ENCODE measurements around the gene AQP7. TPM values are rescaled to one million over a fixed set of nuclear protein-coding genes. Genes with fewer than 3 reads are reported as not detected.

The AQP7 gene
- total RNA-seq, 1 experiment from 2014 or later = 0.59 TPM

- H4K20me1 ChIP-seq (ENCODE audit: insufficient read depth) = no peaks in the 10 kb centered on the region
- TF ChIP-seq EZH2 (IDR thresholded peaks at IDR 0.05; ENCODE audit: low read depth) (no peak), CTCF (conservative IDR thresholded peaks at IDR 0.05) (no peak)
- H3K4me3 ChIP-seq = no peak overlapping the region
- no peak overlapping the region for H2AFZ ChIP-seq
- no peaks in the 10 kb centered on the region for H3K27me3 ChIP-seq (ENCODE audit: insufficient read depth, low read depth)
- no peaks in the 10 kb centered on the region for H3K9me2 ChIP-seq (ENCODE audit: insufficient read depth)
- ChIA-PET CTCF (interaction anchor here (1.0 kb wide), 1 partner anchor 13 kb away, joined by 5 read pairs; no protein-coding TSS in a partner anchor), POLR2A (ENCODE audit: unreplicated experiment) (interaction anchor here (0.6 kb wide), 1 partner anchor 89 kb away, joined by 4 read pairs; no protein-coding TSS in a partner anchor)
- DNase-seq = peak; percentile 60 to 74
- no TSS peak for BruUV-seq (replicated peaks)
- peaks cover 65% of the 10 kb centered on the region for H3K4me1 ChIP-seq (replicated peaks; ENCODE audit: insufficient read depth)
- H3K4me2 ChIP-seq = peak overlapping the region; percentile 57
- intact Hi-C loops (cut with micrococcal nuclease; ENCODE audit: unreplicated experiment) = no loop called here
- peaks cover 15% of the 10 kb centered on the region; the same call in 1 of the 2 replicates for H3F3A ChIP-seq (ENCODE audit: insufficient read depth, low read depth)
- H3K79me2 ChIP-seq (ENCODE audit: low read depth) = no peaks in the 10 kb centered on the region
- no peaks in the 10 kb centered on the region for H3K9me3 ChIP-seq (ENCODE audit: insufficient read depth, low read depth)
- peak overlapping the region; percentile 44; the same call in 1 of the 2 replicates for H3K27ac ChIP-seq
- H3K36me3 ChIP-seq (ENCODE audit: low read depth) = no peaks in the 10 kb centered on the region
Measured at GRCh38 chr9:33439731-33440130, 37.4 kb upstream of the AQP7 start.

- TF ChIP-seq EZH2 (IDR thresholded peaks at IDR 0.05; ENCODE audit: low read depth) = no peak
- no peak for TF ChIP-seq CTCF (conservative IDR thresholded peaks at IDR 0.05)
- H3K27me3 ChIP-seq (ENCODE audit: insufficient read depth, low read depth) = no peaks in the 10 kb centered on the region
- ChIA-PET POLR2A (ENCODE audit: unreplicated experiment) (interaction anchor here (0.6 kb wide), 1 partner anchor 88 kb away, joined by 4 read pairs; no protein-coding TSS in a partner anchor), CTCF (interaction anchor here (0.7 to 1.0 kb wide), 2 partner anchors 8 to 14 kb away, joined by 3 to 5 read pairs; no protein-coding TSS in a partner anchor)
- H3K79me2 ChIP-seq (ENCODE audit: low read depth) = no peaks in the 10 kb centered on the region
- H3K4me3 ChIP-seq = no peak overlapping the region
- no peaks in the 10 kb centered on the region for H3K36me3 ChIP-seq (ENCODE audit: low read depth)
- H3K4me1 ChIP-seq (replicated peaks; ENCODE audit: insufficient read depth) = peaks cover 62% of the 10 kb centered on the region
- H3K9me3 ChIP-seq (ENCODE audit: insufficient read depth, low read depth) = no peaks in the 10 kb centered on the region
- H3F3A ChIP-seq (ENCODE audit: insufficient read depth, low read depth) = peaks cover 15% of the 10 kb centered on the region; the same call in 1 of the 2 replicates
- peak in 1 of 2 experiments; percentile 44 for DNase-seq
- H4K20me1 ChIP-seq (ENCODE audit: insufficient read depth) = no peaks in the 10 kb centered on the region
- intact Hi-C loops (cut with micrococcal nuclease; ENCODE audit: unreplicated experiment) = no loop called here
- BruUV-seq (replicated peaks) = no TSS peak
- no peak overlapping the region for H2AFZ ChIP-seq
- H3K4me2 ChIP-seq = peak overlapping the region; percentile 57
- H3K9me2 ChIP-seq (ENCODE audit: insufficient read depth) = no peaks in the 10 kb centered on the region
- peak overlapping the region; percentile 34; the same call in 1 of the 2 replicates for H3K27ac ChIP-seq
Measured at GRCh38 chr9:33438926-33439680, 36.7 kb upstream of the AQP7 start.

GRCh38 chr9:33437898-33438297 is 35.5 kb upstream of the AQP7 start:
- Histone ChIP-seq H3K27me3 (ENCODE audit: insufficient read depth, low read depth) (no peaks in the 10 kb centered on the region), H3K9me2 (ENCODE audit: insufficient read depth) (no peaks in the 10 kb centered on the region), H3K9me3 (ENCODE audit: insufficient read depth, low read depth) (no peaks in the 10 kb centered on the region), H3F3A (ENCODE audit: insufficient read depth, low read depth) (peaks cover 15% of the 10 kb centered on the region; the same call in 1 of the 2 replicates), H3K79me2 (ENCODE audit: low read depth) (no peaks in the 10 kb centered on the region), H3K27ac (no peak overlapping the region), H4K20me1 (ENCODE audit: insufficient read depth) (no peaks in the 10 kb centered on the region), H3K4me1 (replicated peaks; ENCODE audit: insufficient read depth) (peaks cover 50% of the 10 kb centered on the region), H2AFZ (no peak overlapping the region), H3K36me3 (ENCODE audit: low read depth) (no peaks in the 10 kb centered on the region), H3K4me2 (no peak overlapping the region), H3K4me3 (no peak overlapping the region)
- POLR2A ChIA-PET (ENCODE audit: unreplicated experiment) = no interaction called here
- intact Hi-C loops (cut with micrococcal nuclease; ENCODE audit: unreplicated experiment) = no loop called here
- DNase-seq = no peak
- TF ChIP-seq EZH2 (IDR thresholded peaks at IDR 0.05; ENCODE audit: low read depth) = no peak
- TF ChIP-seq CTCF (conservative IDR thresholded peaks at IDR 0.05) = no peak
- BruUV-seq (replicated peaks) = no TSS peak
- CTCF ChIA-PET = no interaction called here
